ENCODE data around the gene TP53I13.
A peak's percentile ranks its signal among the peaks of the same experiment; 100 is the strongest.

The TP53I13 gene

GRCh38 chr17:29581583-29582253 lies 13.2 kb downstream of the TP53I13 start:
- FAIRE-seq (no peak), DNase-seq (ENCODE audit: low spot score) (no peak)

GRCh38 chr17:29582254-29582765 lies 13.8 kb downstream of the TP53I13 start:
- DNase-seq (ENCODE audit: low spot score) = no peak

DNA sequence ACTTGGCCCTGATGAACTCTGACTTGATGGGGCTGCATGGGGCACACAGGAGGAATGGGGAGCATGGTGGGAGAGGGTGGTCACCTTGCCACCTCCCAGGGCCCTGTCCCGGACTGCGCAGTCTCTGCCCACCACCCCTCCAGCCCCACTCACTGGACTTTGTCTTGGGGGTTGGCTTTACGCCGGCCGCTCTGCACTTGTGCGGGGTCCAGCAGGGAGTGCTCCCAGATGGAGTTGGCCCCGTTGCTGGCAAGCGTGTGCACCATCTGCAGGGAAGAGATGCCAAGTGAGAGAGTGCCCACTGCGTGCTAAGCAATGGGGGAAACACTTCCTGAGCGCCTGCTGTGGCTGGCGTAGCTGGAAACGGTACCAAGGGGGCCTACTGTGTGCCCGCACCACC lies 14.3 kb downstream of the TP53I13 start:
- FAIRE-seq = no peak
- DNase-seq (ENCODE audit: low spot score) = no peak

More at GRCh38 chr17:29582254-29582765, 13.8 kb downstream of the TP53I13 start:
- FAIRE-seq = no peak

DNA sequence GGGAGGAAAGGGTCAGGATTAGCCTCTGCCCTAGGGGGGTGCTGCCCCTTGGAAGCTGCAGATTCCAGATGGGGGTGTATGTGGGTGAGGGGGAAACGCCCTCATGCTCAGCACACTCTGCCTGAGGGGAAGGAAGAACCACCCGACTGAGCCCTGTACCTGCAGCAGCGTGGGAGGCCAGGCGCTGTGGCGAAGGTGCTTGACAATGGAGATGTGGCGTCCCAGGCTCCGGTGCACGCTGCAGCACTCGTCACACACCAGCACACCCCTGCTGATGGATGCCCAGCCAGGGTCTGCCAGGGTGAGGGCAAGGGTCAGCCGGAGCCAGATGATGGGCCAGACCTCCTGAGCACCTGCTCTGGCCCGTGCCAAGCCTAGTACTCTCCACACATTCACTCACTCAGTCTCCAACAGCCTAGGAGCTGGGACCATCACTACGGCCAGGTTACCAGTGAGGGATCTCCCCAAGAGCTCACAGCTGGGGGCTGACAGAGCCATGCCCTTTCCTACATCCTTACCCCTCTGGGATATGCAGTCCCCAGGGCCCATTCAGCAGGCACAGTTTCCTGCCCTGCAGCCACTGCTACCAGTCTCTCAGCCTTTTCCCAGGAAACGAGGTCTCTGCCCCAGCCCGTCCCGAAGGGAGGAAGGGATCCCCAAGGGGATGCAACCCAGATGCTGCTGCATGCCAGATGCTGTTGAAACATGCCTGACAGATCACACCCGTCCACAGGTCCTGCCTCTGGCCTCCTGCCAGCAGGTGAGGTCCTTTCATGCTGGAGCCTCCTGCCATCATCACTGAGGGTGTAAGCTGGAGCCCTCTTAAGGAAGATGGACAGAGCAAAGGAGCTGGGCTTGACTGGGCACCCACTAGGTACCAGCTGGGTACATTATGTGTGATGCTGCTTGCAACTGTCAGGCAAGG lies 15.1 kb downstream of the TP53I13 start:
- FAIRE-seq (no peak), DNase-seq (ENCODE audit: low spot score) (no peak)

DNA sequence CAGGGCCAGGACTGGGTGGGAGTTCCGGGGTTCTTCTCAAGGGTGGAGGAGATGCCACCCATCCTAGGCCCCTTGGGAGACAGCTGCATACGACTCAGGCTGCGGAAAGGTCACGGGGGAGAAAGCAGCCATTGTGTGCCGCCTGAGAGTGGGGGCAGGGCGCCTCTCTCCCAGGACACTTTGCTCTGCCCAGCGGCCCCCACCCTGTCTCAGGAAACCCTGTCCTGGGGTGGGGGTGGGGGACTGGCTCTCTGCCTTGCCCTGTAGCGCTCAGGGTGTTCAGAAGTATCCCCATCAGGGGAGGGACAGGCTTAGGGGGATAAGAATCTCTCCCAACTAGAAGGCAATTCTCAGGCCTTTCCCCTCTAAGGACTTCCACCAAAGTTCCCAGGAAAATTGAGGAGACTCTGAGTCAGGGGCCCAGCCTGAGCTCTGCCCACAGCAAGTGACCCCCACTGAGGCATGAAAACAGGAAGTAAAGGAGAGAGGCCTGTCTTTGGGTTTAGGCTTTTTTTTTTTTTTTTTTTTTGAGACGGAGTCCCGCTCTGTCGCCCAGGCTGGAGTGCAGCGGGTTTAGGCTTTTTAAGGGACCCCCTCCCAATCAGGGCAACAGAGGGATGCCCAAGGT lies 16.1 kb downstream of the TP53I13 start:
- FAIRE-seq (no peak), DNase-seq (ENCODE audit: low spot score) (no peak)

DNA sequence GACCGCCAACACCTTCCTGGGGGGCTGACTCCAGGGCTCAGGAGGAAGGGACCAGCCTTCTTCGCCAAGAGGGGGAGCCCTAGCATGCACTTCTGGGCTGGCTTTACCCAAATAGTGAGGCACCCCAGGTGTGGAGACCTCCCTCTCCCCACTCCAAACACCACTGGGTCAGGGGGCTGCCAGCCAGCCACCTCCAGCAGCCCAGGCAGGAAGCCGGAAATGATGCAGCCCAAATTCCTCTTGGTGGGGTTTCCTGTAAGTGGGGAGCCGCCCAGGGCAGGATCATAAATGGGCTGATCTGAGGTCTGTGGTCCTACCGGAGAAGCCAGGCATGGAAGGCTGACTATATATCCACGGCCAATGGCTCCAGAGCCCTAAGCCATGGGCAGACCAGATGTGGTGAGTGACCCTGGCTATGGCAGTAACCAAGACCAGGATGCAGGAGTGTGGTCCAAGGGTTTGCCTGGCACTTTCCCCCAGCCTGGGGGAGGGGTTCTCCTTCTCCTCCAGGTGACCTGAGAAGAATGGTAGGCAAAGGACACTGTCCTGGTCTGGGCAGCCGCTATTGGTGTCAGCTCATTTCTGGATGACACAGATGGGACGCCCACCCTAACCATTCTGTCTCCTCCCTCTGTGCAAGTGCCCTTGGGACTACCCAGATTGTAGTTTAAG lies 16.7 kb downstream of the TP53I13 start:
- FAIRE-seq = no peak
- DNase-seq (ENCODE audit: low spot score) = no peak

GRCh38 chr17:29586676-29587469 lies 18.4 kb downstream of the TP53I13 start:
- FAIRE-seq = no peak
- DNase-seq (ENCODE audit: low spot score) = no peak

GRCh38 chr17:29587591-29587990 lies 19.1 kb downstream of the TP53I13 start:
- no peak for DNase-seq (ENCODE audit: low spot score)
- FAIRE-seq = no peak

DNA sequence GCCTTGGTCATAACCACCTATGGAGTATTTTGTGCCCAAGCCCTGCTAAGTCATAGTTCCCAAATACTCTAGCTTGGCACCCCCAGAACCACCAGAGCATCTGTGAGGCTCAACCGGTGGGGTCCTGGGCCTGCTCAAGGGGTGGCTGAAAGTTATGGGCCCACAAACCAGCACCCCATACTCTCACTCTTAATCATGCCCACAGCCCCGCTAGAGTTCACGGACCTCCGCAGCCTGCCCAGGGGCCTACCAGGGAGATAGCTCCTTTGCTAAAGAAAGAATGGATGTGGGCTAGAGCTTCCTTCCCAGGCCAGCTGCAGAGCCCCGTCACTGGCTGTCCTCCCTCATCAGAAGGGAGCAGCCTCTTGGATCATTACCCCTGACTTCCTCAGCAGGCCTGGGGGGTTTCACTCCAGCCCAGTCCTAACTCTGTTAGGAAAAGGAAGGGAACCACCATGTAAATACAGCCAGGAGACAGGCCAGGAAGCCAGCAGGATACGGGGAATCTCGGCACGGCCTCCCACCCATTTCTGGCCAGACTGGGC lies 19.6 kb downstream of the TP53I13 start:
- FAIRE-seq = no peak
- DNase-seq (ENCODE audit: low spot score) = no peak

DNA sequence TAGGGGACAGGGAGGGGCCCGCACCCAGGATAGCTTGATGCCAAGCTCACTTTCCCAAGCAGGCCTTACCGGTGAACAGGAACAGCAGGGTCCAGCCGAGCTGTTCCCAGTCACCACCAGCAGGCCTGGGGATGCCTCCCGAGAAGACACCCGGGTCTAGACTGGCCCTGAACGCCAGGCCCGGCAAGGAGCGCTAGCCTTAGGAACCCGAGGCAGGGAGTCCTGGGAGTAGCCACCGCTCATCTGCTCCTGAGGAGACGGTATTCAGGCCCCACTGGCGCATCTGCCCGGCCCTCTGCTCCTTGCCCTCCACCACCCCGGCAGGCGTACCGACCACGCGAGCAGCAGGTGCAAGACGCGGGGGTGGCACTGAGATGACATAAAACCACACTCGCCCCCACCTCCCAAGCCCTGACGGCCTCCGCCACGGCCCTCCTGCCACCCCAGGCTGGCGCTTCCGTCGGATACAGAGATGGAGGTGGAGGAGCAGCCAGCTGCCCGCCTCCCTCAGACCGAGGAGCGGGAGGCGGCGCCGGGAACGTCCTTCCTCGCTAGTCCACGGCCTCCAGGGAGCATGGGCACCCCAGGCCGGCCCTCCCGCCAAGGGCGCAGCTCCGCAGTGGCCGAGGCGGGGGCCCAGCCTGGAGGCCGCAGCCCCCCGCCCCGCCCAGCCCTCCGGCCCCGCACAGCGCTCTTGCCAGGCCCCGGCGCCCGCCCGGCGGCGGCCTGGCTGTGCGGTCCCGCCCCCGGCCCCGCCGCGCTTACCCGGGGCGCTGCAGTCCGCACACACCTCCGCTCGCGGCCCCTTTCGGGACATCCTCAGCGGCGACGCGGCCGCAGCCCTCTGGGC lies 20.3 kb downstream of the TP53I13 start:
- no peak for DNase-seq (ENCODE audit: low spot score)
- no peak for FAIRE-seq

GRCh38 chr17:29589524-29590410 lies 21.3 kb downstream of the TP53I13 start, which contains the start of gene GIT1:
Gene GIT1 (minus strand): TSS chr17:29589648. CDS start chr17:29589378, 270 bp downstream.
- no peak for FAIRE-seq
- DNase-seq (ENCODE audit: low spot score) = peak; percentile 65

- FAIRE-seq (no peak), DNase-seq (ENCODE audit: low spot score) (no peak)
Observed at GRCh38 chr17:29590411-29591145, 22.1 kb downstream of the TP53I13 start.

- DNase-seq (ENCODE audit: low spot score) (no peak), FAIRE-seq (no peak)
Observed at GRCh38 chr17:29591146-29591736, 22.7 kb downstream of the TP53I13 start.

- DNase-seq (ENCODE audit: low spot score) (peak; percentile 59), FAIRE-seq (peak; percentile 16)
Observed at GRCh38 chr17:29591737-29592608, 23.5 kb downstream of the TP53I13 start.

DNA sequence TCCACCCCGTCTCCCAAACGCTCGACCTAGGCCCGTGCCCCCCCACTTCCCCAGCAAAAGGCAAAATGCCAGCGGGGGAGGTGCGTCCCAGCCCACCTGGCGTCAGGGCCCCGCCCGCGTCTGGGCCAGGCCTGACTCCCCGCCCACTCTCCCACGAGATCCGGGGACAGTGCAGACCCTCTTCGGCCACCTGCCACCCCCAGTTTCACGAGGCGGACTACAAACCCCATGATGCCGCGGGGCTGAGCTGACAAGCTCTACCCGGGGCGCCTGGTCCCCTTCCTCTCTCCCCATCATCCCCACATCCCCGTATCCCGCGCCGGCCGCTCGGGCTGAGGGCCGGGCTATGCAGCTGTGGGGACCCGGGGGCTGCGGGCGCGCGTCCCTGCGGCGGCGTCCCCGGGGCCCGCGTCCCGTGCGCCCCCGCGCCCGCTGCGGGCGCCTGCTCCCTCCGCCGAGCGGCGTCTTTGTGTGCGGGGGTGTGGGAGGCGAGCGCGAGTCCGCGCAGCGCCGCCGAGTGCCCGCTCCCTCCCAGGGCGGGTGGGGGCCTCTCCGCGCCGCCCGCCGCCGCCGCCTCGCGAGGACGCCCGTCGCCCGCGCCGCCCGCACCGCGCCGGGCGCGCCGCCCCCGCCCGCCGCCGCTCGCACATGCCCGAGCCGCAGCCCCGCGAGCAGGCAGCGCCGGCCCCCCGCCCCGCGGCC lies 24.5 kb downstream of the TP53I13 start, which contains the start of gene ANKRD13B:
TSS of gene ANKRD13B (plus strand) at position 283 of the 702 bp plus-strand sequence. CDS start 490 bp downstream, outside the sequence.
- DNase-seq (ENCODE audit: low spot score) (no peak), FAIRE-seq (no peak)

Data from RCC 7860 (cell line).